Kidney epithelial cell (primary cell): ENCODE measurements around the gene ANKS1B. TPM values are rescaled to one million over a fixed set of nuclear protein-coding genes. Genes with fewer than 3 reads are reported as not detected.

ENCODE experiments used
- DNase-seq: peaks from one replicate; pipeline ENCODE4 v3.0.0-alpha.2; 2010; ENCODE audit warnings: low read depth
- H3K27me3 ChIP-seq: 2 replicates; pipeline ENCODE4 v1.6.0; 2011; ENCODE audit warnings: low read length; ENCODE audit not compliant: control insufficient read depth, insufficient read depth
- H3K36me3 ChIP-seq: 2 replicates; pipeline ENCODE4 v1.5.1; 2011; ENCODE audit warnings: low read length; ENCODE audit not compliant: control insufficient read depth, insufficient read depth
- H3K4me3 ChIP-seq: 2 replicates; pipeline ENCODE4 v1.5.1; 2011; ENCODE audit warnings: low read depth, mild to moderate bottlenecking, control low read depth, low read length
- total RNA-seq: library from RNA; depleted of rRNA; stranded (reverse); fragments of >200 nt; gene quantifications from 2 replicates; pipeline ENCODE4 v1.2.3, GENCODE V29; 2015
- TF ChIP-seq, protein P1 (sequence below): IDR thresholded peaks from 2 replicates; pipeline ENCODE4 v1.5.1; 2011; ENCODE audit warnings: mild to moderate bottlenecking, moderate library complexity, low read length, control low read depth, inconsistent platforms; ENCODE audit not compliant: insufficient read depth, poor library complexity, severe bottlenecking

ANKS1B gene
- total RNA-seq, 1 donor from 2014 or later, result 0.13 TPM

- Histone ChIP-seq H3K4me3 (no peak overlapping the region), H3K36me3 (no peaks in the 10 kb centered on the region), H3K27me3 (no peaks in the 10 kb centered on the region)
- no peak for DNase-seq
- TF ChIP-seq, protein P1, sequence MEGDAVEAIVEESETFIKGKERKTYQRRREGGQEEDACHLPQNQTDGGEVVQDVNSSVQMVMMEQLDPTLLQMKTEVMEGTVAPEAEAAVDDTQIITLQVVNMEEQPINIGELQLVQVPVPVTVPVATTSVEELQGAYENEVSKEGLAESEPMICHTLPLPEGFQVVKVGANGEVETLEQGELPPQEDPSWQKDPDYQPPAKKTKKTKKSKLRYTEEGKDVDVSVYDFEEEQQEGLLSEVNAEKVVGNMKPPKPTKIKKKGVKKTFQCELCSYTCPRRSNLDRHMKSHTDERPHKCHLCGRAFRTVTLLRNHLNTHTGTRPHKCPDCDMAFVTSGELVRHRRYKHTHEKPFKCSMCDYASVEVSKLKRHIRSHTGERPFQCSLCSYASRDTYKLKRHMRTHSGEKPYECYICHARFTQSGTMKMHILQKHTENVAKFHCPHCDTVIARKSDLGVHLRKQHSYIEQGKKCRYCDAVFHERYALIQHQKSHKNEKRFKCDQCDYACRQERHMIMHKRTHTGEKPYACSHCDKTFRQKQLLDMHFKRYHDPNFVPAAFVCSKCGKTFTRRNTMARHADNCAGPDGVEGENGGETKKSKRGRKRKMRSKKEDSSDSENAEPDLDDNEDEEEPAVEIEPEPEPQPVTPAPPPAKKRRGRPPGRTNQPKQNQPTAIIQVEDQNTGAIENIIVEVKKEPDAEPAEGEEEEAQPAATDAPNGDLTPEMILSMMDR, result no peak
Observed at GRCh38 chr12:99783421-99783820, 201.3 kb downstream of the ANKS1B start.

GRCh38 chr12:99772274-99772673, 212.5 kb downstream of the ANKS1B start:
- no peak for DNase-seq
- TF ChIP-seq, protein P1, result no peak
- Histone ChIP-seq H3K36me3 (no peaks in the 10 kb centered on the region), H3K4me3 (no peak overlapping the region), H3K27me3 (no peaks in the 10 kb centered on the region)

DNA sequence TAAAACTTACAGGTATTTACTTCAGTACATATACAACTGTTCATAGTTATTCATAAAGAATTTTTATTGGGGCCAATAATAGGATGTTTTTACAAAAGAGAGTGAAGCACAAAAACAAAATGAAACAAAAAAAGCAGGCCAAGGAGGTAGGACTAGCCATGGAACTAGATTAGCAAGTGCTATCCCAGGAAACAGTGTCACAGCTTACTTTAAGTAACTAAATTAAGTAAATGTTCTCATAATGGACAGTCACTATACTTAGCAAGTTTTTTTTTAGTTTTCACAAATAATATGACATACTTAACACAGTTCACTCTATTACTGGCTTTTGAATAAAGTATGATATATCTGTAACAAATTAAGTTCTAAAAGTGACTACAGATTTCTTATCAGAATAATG, 213.1 kb downstream of the ANKS1B start:
- TF ChIP-seq, protein P1, result no peak
- H3K4me3 ChIP-seq, result no peak overlapping the region
- no peaks in the 10 kb centered on the region for H3K27me3 ChIP-seq
- H3K36me3 ChIP-seq, result no peaks in the 10 kb centered on the region
- no peak for DNase-seq

DNA sequence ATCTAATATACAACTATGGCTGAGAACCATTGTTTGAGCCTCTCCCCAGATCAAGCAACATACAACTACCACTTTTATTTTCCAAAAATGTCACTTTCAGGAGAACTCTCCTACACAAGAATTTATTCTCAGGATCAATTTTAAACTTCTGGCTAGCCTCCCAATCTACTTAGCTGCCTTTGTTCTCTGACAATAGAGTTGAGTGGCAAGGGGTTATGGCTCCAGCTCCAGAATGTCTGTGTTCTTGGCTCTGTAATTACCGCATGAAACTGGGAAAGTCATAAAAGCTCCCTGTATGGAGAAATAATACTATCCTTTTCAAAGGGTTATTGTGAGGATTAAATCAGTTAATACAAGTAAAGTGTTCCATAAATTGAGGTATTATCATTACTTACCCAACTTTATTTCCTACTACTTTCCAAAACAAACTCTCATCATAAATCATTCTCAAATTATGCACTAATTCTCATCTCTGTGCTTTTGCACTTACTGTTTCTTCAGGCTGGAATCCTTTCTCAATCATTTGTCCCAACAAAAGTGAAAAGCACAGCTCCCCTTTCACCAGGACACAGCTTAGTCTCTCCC, 215.2 kb downstream of the ANKS1B start:
- DNase-seq, result no peak
- H3K4me3 ChIP-seq, result no peak overlapping the region
- TF ChIP-seq, protein P1, result no peak
- no peaks in the 10 kb centered on the region for H3K27me3 ChIP-seq
- H3K36me3 ChIP-seq, result no peaks in the 10 kb centered on the region

GRCh38 chr12:99768758-99769157, 216.0 kb downstream of the ANKS1B start:
- Histone ChIP-seq H3K4me3 (no peak overlapping the region), H3K27me3 (no peaks in the 10 kb centered on the region), H3K36me3 (no peaks in the 10 kb centered on the region)
- DNase-seq, result no peak
- TF ChIP-seq, protein P1, result no peak

- TF ChIP-seq, protein P1, result peak; percentile 49
- DNase-seq, result no peak
- no peak overlapping the region for H3K4me3 ChIP-seq
- H3K27me3 ChIP-seq, result no peaks in the 10 kb centered on the region
- no peaks in the 10 kb centered on the region for H3K36me3 ChIP-seq
Observed at GRCh38 chr12:99767809-99768208, 216.9 kb downstream of the ANKS1B start.
